Measurements from ENCODE around the gene CACHD1.

Gene CACHD1

GRCh38 chr1:64569411-64569810, 99.5 kb downstream of the CACHD1 start:
- TF ChIP-seq CTCF (conservative IDR thresholded peaks at IDR 0.05; ENCODE audit: low read depth, low read length): no peak
- no peak overlapping the region for H3K4me3 ChIP-seq (ENCODE audit: low read length)
- no peak for DNase-seq (ENCODE audit: low read depth)

GRCh38 chr1:64570267-64570855, 100.4 kb downstream of the CACHD1 start:
- no peak for DNase-seq (ENCODE audit: low read depth)
- no peak overlapping the region for H3K4me3 ChIP-seq (ENCODE audit: low read length)
- no peak for TF ChIP-seq CTCF (conservative IDR thresholded peaks at IDR 0.05; ENCODE audit: low read depth, low read length)

GRCh38 chr1:64572222-64572900, 102.4 kb downstream of the CACHD1 start:
- TF ChIP-seq CTCF (conservative IDR thresholded peaks at IDR 0.05; ENCODE audit: low read depth, low read length): no peak
- DNase-seq (ENCODE audit: low read depth): no peak
- no peak overlapping the region for H3K4me3 ChIP-seq (ENCODE audit: low read length)

GRCh38 chr1:64574301-64574700, 104.4 kb downstream of the CACHD1 start:
- DNase-seq (ENCODE audit: low read depth): no peak
- no peak overlapping the region for H3K4me3 ChIP-seq (ENCODE audit: low read length)
- TF ChIP-seq CTCF (conservative IDR thresholded peaks at IDR 0.05; ENCODE audit: low read depth, low read length): no peak

- no peak for TF ChIP-seq CTCF (conservative IDR thresholded peaks at IDR 0.05; ENCODE audit: low read depth, low read length)
- H3K4me3 ChIP-seq (ENCODE audit: low read length): no peak overlapping the region
- no peak for DNase-seq (ENCODE audit: low read depth)
Measured at GRCh38 chr1:64575881-64576676, 106.2 kb downstream of the CACHD1 start.

GRCh38 chr1:64578270-64578973, 108.5 kb downstream of the CACHD1 start:
- no peak for DNase-seq (ENCODE audit: low read depth)
- H3K4me3 ChIP-seq (ENCODE audit: low read length): no peak overlapping the region
- no peak for TF ChIP-seq CTCF (conservative IDR thresholded peaks at IDR 0.05; ENCODE audit: low read depth, low read length)

Data from retinal pigment epithelial cell (primary cell).